Body of pancreas (tissue), 4 donors: Measurements from ENCODE around the gene TERC.

ENCODE experiments used
- CTCF ChIP-seq, 7 experiments: fragments of 450-650 bp in 4 of 7; fragments of 200-600 bp in 3 of 7; sonication (generic) in 3 of 7; IDR thresholded peaks; one replicate each; pipeline ENCODE4 v1.5.1; 2016 to 2019; ENCODE audit warnings: antibody characterized with exemption in 7 of 7
- POLR2A ChIP-seq, 3 donors: fragments of 450-650 bp; IDR thresholded peaks; one replicate each; pipeline ENCODE4 v1.6.1; 2016; ENCODE audit warnings: antibody characterized with exemption in 3 of 3, mild to moderate bottlenecking in 2 of 3

DNA sequence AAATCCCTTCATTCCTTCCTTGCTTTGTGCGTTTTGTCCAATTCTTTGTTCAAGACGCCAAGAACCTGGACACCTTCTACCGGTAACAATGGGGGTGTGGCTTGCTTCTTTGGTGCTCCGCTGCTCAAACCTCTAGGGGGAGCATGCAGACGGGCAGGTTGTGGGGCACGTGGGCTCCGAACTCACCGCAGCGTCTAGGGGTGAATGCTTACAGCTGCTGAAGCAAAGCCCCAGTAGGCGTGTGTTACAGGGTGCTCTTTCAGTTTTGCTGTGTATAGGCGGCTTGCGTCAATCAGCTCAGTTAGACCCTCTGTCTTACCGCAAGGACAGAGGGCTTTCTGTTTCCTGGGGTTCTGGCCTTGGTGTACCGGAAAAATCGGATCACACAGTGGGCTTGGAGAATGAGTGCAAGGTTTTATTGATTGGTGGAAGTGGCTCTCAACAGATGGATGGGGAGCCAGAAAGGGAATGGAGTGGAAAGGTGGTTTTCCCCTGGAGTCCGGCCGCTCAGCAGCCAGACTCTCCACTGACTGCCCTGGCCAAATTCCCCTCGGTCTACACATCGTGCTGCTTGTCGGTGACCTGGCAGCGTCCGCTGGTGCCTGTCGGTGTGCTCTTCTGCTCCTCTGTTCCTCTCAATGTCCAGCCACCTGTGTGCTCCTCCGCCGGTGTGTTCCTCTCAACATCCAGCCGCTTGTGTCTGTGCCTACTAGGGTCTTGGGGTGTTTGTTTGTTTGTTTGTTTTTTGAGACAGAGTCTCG, 49.1 kb upstream of the TERC start:
- TF ChIP-seq POLR2A (IDR thresholded peaks at IDR 0.05) (no peak), CTCF (IDR thresholded peaks at IDR 0.05) (peak in 6 of 7 experiments; percentile 19 to 39 (median 24))
